Right ventricle myocardium superior (tissue), 1 donor: ENCODE measurements around the gene DNAJC13. TPM values are rescaled to one million over a fixed set of nuclear protein-coding genes. Genes with fewer than 3 reads are reported as not detected.

Experiments
- ATAC-seq: fragments of 200-7000 bp; cut with Tn5 transposase; one replicate; pipeline ENCODE4 v1.9.1; 2020; ENCODE audit warnings: mild to moderate bottlenecking; ENCODE audit not compliant: poor library complexity
- DNase-seq: peaks from one replicate; pipeline ENCODE4 v3.0.0-alpha.2; 2020
- intact Hi-C: fragments of 100-400 bp; cut with DNase I; formaldehyde crosslinking; loops from one replicate; pipeline ENCODE4 v1.11.2; 2022
- total RNA-seq: library from RNA; stranded (reverse); fragmentation: NEBNext Ultra II Directional; extraction: Animal tissue kit (Norgen Biotek cat#: 25700); gene quantifications from one replicate; pipeline ENCODE4 v1.2.1, GENCODE V29; 2021
- donor health status: DM: no; HTN: yes; CAD: no; lungs with severe emphysema.

The DNAJC13 gene
- total RNA-seq, 1 donor from 2014 or later, result 25.7 TPM

DNA sequence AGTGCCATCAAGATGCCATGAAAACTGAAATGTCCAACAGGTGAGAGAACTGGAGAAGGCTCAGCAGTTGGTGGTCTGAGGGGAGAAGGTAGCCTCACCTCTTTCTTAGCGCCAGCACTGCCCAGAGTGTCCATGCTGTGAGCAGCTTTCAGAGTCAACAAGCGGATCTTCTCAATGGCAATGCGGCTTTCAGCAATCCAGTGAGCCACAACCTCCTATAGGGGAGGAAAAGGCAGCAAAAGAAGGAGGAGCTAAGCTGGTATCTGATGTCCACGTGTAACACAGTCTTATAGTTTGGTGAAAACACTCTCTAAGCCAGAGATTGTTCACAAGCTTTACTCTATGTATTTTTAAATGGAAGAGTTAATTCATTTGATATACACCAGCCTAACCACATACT, 143.7 kb downstream of the DNAJC13 start:
- DNase-seq (no peak), ATAC-seq (no peak)

DNA sequence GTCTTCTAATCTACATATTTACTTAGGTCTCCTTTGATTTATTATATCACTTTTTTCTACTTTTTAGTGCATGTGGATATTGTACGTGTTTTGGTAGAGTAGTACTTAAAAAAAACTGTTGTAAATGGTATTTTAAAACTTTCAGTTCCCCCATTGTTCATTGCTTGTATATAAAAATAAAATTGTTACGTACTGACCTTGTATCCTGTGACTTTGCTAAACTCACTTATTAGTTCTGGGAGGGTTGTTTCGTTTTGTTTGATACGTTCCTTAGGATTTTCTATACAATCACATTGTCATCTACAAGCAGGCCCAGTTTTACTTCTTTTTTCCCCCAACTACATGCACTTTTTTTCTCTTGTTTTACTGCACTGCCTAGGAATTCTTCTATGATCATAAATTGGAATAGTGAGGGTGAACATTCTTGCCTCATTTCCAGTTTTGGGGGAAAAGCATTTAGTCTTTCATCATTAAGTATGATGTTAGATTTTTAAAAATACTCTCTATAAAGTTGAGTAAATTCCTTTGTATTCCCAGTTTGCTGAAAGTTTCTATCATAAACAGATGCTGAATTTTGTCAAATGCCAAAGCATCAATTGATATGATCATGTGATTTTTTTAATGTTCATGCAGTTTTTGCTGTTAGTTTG, 146.2 kb downstream of the DNAJC13 start:
- intact Hi-C loops, result no loop called here
- ATAC-seq, result no peak
- DNase-seq, result no peak

More for the DNA sequence above, 143.7 kb downstream of the DNAJC13 start:
- intact Hi-C loops, result no loop called here

DNA sequence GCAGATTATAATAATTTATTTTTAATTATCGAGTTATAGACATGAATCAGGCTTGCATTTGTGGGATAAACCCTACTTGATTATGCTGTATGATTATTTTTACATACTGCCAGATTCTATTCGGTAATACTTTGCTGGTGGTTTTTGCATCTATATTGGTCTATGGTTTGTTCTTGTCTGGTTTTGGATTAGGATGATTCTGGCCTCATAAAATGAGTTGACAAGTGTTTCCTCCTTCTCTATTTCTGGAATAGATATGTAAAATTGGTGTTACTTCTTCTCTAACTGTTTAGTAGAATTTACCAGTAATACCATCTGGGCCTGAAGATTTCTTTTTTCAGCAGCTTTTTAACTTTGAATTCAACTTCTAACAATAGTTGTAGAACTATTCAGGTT, 146.8 kb downstream of the DNAJC13 start:
- ATAC-seq, result no peak
- intact Hi-C loops, result no loop called here
- no peak for DNase-seq

DNA sequence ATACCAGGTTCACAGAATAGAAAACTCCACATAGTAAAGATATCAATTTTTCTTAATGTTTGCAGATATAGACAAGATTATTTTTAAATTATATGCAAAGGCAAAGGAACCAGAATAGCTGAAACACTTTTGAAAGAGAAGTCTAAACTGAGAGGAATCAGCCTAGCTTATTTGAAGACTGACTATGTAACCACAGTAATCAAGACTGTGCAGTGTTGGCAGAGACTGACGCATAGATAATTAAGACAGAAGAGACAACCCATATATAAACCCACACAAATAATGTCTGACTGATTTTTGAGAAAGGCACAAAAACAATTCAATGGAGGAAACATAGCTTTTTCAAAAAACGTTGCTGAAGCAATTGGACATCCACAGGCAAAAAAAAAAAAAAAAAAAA, 151.1 kb downstream of the DNAJC13 start:
- ATAC-seq (no peak), DNase-seq (no peak)
- intact Hi-C loops, result no loop called here

DNA sequence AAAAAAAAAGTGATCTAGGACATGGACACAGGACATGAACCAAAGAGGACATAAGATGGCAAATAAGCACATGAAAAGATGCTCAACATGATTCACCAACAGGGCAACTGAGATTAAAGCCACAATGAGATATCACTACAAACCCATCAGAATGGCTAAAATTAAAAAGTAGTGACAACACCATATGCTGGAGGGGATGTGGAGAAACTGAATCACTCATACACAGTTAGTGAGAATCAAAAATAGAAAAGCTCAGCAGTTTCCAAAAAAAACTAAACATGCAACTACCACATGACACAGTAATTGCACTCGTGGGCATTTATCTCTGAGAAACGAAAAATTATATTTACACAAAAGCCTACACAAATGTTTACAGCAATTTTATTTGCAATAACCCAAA, 151.9 kb downstream of the DNAJC13 start:
- intact Hi-C loops, result no loop called here
- ATAC-seq (peak; percentile 56), DNase-seq (no peak)

DNA sequence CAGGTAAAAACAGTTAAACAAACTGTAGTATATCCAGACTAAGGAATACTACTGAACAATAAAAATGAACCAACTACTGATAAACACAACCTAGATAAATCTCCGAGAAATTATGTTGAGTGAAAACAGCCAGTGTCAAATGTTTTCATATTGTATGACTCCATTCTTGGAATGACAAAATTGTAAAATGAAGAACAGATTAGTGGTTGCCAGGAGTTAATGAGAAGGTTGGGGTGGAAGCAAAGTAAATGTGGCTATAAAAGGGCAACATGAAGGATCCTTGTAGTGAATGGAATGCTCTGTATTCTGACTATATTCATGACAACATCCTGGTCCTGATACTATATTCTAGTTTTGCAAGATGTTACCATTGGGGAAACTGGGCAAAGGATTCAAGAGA, 152.3 kb downstream of the DNAJC13 start:
- ATAC-seq (peak; percentile 19), DNase-seq (no peak)
- intact Hi-C loops, result no loop called here

DNA sequence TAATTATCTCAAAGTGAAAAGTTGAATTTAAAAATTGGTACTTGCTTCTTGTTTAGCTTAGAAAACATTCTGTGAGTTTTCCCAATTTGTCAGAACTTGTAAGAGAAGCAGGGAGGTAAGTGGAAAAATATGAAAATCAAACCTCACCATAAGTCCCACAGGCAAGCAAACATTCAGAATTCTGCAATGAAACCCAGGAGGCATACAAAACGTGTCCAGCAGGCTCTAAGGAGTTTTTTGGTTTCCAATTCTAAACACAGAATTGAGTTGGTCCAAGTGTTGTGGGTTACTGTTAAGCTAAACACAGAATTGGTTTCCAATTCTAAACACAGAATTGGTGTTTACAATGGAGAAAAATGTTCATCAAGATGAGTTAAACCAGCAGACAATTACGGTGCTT, 152.7 kb downstream of the DNAJC13 start:
- intact Hi-C loops, result no loop called here
- DNase-seq, result no peak
- no peak for ATAC-seq

DNA sequence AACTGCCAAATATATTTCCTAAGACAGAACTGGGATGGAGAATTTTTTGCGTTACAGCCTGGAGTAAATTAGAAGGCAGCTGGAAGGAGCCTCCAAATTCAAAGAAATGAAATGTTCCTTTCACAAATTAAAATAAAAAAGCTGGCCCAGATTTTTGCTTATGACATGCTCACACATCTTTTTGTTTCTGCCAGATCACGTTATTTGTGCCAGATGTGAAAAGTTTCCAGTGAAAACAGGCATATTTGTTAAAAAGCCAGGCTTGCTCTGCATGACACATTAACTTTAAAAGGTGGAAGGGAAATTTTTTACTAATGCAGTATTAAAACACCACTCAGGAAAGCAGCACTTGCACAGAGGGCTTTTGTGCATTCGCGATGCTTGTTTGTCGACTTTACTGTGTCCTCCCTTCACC, 156.5 kb downstream of the DNAJC13 start:
- intact Hi-C loops, result no loop called here
- DNase-seq (no peak), ATAC-seq (peak; percentile 74)

DNA sequence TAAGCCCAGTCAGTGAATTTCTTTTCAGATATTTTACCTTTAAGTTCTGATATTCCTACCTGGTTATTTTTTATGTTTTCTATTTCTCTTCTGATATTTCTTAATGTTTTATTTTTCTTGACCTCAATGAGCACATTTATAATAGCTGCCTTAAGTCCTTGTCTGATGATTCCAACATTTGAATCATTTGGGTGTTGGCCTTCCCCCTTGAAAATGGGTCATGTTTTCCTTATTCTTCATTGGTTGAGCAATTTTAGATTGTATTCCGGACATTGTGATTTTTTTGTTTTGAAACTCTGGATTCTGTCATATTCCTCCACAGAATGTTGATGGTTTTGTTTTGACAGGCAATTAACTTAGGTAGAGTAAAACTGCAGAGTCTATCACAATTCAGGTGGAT, 170.1 kb downstream of the DNAJC13 start:
- intact Hi-C loops, result no loop called here
- ATAC-seq (no peak), DNase-seq (no peak)

Other genes with a start within 250 kb of the DNAJC13 start
- 1.3 TPM for gene ACP3, start 100.1 kb upstream of the DNAJC13 start, total RNA-seq
- 2.9 TPM for gene ACKR4, start 179.8 kb downstream of the DNAJC13 start, total RNA-seq
- gene ACAD11, start 242.3 kb downstream of the DNAJC13 start, total RNA-seq, result 14.7 TPM
- gene UBA5, start 242.8 kb downstream of the DNAJC13 start, total RNA-seq, result 38.8 TPM